Esophagus muscularis mucosa (tissue), 3 donors: ENCODE results near the gene LMF2.

Experiments
- POLR2A ChIP-seq: fragments of 450-650 bp; IDR thresholded peaks from one replicate; pipeline ENCODE4 v1.6.1; 2017; ENCODE audit warnings: antibody characterized with exemption, moderate library complexity, mild to moderate bottlenecking, low read depth
- POLR2AphosphoS5 ChIP-seq, 2 donors: sonication (generic); formaldehyde crosslinking; IDR thresholded peaks; one replicate each; pipeline ENCODE4 v1.6.1; 2017; ENCODE audit warnings: antibody characterized with exemption in 2 of 2
- TF ChIP-seq, protein P1 (sequence below), 3 experiments: fragments of 200-600 bp in 2 of 3; fragments of 450-650 bp in 1 of 3; sonication (generic) in 2 of 3; IDR thresholded peaks; one replicate each; pipeline ENCODE4 v1.5.1; 2017 to 2019; ENCODE audit warnings: antibody characterized with exemption in 3 of 3, mild to moderate bottlenecking in 2 of 3, moderate library complexity in 1 of 3

DNA sequence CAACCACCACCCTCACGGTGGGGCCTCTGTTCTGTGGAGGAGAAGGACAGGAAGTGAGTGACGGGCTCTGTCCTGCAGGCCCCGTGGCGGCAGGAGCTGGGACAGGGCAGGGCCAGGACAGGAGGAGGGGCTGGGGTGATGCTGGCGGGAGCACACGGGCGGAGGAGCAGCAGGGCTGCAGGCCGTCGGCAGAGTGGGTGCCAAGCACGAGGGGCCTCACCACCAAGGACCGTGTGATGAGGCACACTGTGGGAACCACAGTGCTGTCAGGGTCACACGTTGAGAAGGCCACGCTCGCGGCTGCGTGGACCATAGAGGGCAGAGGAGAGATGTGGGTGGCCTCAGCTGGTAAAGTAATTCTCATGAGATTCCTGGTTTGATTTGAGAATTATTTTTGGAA, 9.4 kb upstream of the LMF2 start:
- TF ChIP-seq, protein P1, sequence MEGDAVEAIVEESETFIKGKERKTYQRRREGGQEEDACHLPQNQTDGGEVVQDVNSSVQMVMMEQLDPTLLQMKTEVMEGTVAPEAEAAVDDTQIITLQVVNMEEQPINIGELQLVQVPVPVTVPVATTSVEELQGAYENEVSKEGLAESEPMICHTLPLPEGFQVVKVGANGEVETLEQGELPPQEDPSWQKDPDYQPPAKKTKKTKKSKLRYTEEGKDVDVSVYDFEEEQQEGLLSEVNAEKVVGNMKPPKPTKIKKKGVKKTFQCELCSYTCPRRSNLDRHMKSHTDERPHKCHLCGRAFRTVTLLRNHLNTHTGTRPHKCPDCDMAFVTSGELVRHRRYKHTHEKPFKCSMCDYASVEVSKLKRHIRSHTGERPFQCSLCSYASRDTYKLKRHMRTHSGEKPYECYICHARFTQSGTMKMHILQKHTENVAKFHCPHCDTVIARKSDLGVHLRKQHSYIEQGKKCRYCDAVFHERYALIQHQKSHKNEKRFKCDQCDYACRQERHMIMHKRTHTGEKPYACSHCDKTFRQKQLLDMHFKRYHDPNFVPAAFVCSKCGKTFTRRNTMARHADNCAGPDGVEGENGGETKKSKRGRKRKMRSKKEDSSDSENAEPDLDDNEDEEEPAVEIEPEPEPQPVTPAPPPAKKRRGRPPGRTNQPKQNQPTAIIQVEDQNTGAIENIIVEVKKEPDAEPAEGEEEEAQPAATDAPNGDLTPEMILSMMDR (IDR thresholded peaks at IDR 0.05), result no peak
- TF ChIP-seq POLR2AphosphoS5 (IDR thresholded peaks at IDR 0.05) (no peak), POLR2A (no peak)
